ENCODE data around the gene MSANTD7. TPM values are rescaled to one million over a fixed set of nuclear protein-coding genes. Genes with fewer than 3 reads are reported as not detected.
A peak's percentile ranks its signal among the peaks of the same experiment; 100 is the strongest.

MSANTD7 gene
- total RNA-seq (9.5 TPM), polyA plus RNA-seq (ENCODE audit: insufficient read depth, low read depth, low replicate concordance) (2.8 TPM)
- long read RNA-seq, donor 1, full-length matches to known transcripts: 1 of 1 reads
- long read RNA-seq, donor 1, partial matches to known transcripts: 0 of 1 reads
- long read RNA-seq, donor 1, other reads (novel, unspliced or antisense): 0 of 1 reads
- long read RNA-seq, donor 2, full-length matches to known transcripts: 2 of 2 reads
- long read RNA-seq, donor 2, partial matches to known transcripts: 0 of 2 reads
- long read RNA-seq, donor 2, other reads (novel, unspliced or antisense): 0 of 2 reads
- long read RNA-seq, donor 3, full-length matches to known transcripts: 1 of 1 reads
- long read RNA-seq, donor 3, partial matches to known transcripts: 0 of 1 reads
- long read RNA-seq, donor 3, other reads (novel, unspliced or antisense): 0 of 1 reads
- long read RNA-seq, donor 4, full-length matches to known transcripts: 2 of 2 reads
- long read RNA-seq, donor 4, partial matches to known transcripts: 0 of 2 reads
- long read RNA-seq, donor 4, other reads (novel, unspliced or antisense): 0 of 2 reads
- long read RNA-seq, donor 5: 0 reads
- long read RNA-seq, donor 6: 0 reads
- long read RNA-seq, donor 7, full-length matches to known transcripts: 13 of 15 reads
- long read RNA-seq, donor 7, partial matches to known transcripts: 1 of 15 reads
- long read RNA-seq, donor 7, other reads (novel, unspliced or antisense): 1 of 15 reads
- long read RNA-seq, donor 8, full-length matches to known transcripts: 2 of 17 reads
- long read RNA-seq, donor 8, partial matches to known transcripts: 15 of 17 reads
- long read RNA-seq, donor 8, other reads (novel, unspliced or antisense): 0 of 17 reads
- long read RNA-seq, donor 9, full-length matches to known transcripts: 2 of 2 reads
- long read RNA-seq, donor 9, partial matches to known transcripts: 0 of 2 reads
- long read RNA-seq, donor 9, other reads (novel, unspliced or antisense): 0 of 2 reads
- long read RNA-seq, donor 10, full-length matches to known transcripts: 2 of 8 reads
- long read RNA-seq, donor 10, partial matches to known transcripts: 6 of 8 reads
- long read RNA-seq, donor 10, other reads (novel, unspliced or antisense): 0 of 8 reads

- Histone ChIP-seq H3K4me3 (ENCODE audit: low read length in 3 of 3) (peak within 1 kb of the TSS; percentile 87 to 92 (median 91)), H3K9me3 (ENCODE audit: control insufficient read depth in 2 of 3, insufficient read depth in 1 of 3, low read length in 3 of 3) (no peaks in the 10 kb centered on the region), H3K27me3 (ENCODE audit: control insufficient read depth, insufficient read depth, low read length) (no peaks in the 10 kb centered on the region), H3K27ac (ENCODE audit: low read depth in 2 of 2, low read length in 2 of 2) (peak within 1 kb of the TSS; percentile 92 to 97), H3K9ac (ENCODE audit: low read length in 3 of 3) (peak within 1 kb of the TSS; percentile 72 to 94 (median 85)), H3K4me1 (ENCODE audit: control insufficient read depth in 2 of 3, insufficient read depth in 2 of 3, low read depth in 1 of 3, low read length in 3 of 3) (peaks cover 2 to 12% (median 5%) of the 10 kb centered on the region in 3 donors), H3K36me3 (ENCODE audit: control insufficient read depth in 2 of 3, insufficient read depth in 3 of 3, low read length in 3 of 3) (peaks cover 3 to 29% (median 20%) of the 10 kb centered on the region in 3 donors)
- intact Hi-C loops (cut with DNase I): no loop called here
- DNase-seq (peak; percentile 99 to 100 (median 100)), FAIRE-seq (peak; percentile 91)
- TF ChIP-seq CTCF (IDR thresholded peaks at IDR 0.05; ENCODE audit: borderline replicate concordance, extremely low read depth, insufficient read depth): no peak
Observed at GRCh38 chr10:14837757-14838581, at the start of gene MSANTD7, which contains the start of the genes CDNF and HSPA14. TSS of gene MSANTD7 (plus strand) at chr10:14838306. CDS start at chr10:14842285, 3,979 bp downstream. TSS of gene CDNF (minus strand) at chr10:14838037. CDS start at chr10:14837946, 91 bp downstream. TSS of gene HSPA14 (plus strand) at chr10:14838306. CDS start at chr10:14838403, 97 bp downstream.

- H3K4me3 ChIP-seq (ENCODE audit: low read length in 3 of 3): no peak overlapping the region
- H3K9ac ChIP-seq (ENCODE audit: low read length in 3 of 3): no peak overlapping the region
- no peak for TF ChIP-seq CTCF (IDR thresholded peaks at IDR 0.05; ENCODE audit: borderline replicate concordance, extremely low read depth, insufficient read depth)
- H3K4me1 ChIP-seq (ENCODE audit: control insufficient read depth in 2 of 3, insufficient read depth in 2 of 3, low read depth in 1 of 3, low read length in 3 of 3): peaks cover 0 to 4% (median 0%) of the 10 kb centered on the region in 3 donors
- no peaks in the 10 kb centered on the region for H3K27me3 ChIP-seq (ENCODE audit: control insufficient read depth, insufficient read depth, low read length)
- FAIRE-seq (no peak), DNase-seq (no peak)
- no peak overlapping the region for H3K27ac ChIP-seq (ENCODE audit: low read depth in 2 of 2, low read length in 2 of 2)
- no peaks in the 10 kb centered on the region for H3K36me3 ChIP-seq (ENCODE audit: control insufficient read depth in 2 of 3, insufficient read depth in 3 of 3, low read length in 3 of 3)
- intact Hi-C loops (cut with DNase I): no loop called here
- H3K9me3 ChIP-seq (ENCODE audit: control insufficient read depth in 2 of 3, insufficient read depth in 1 of 3, low read length in 3 of 3): no peaks in the 10 kb centered on the region
Observed at GRCh38 chr10:14798636-14799035, 39.5 kb upstream of the MSANTD7 start.

GRCh38 chr10:14800397-14800796, 37.7 kb upstream of the MSANTD7 start:
- no peak for TF ChIP-seq CTCF (IDR thresholded peaks at IDR 0.05; ENCODE audit: borderline replicate concordance, extremely low read depth, insufficient read depth)

More at GRCh38 chr10:14800397-14800796, 37.7 kb upstream of the MSANTD7 start:
- no peak overlapping the region for H3K9ac ChIP-seq (ENCODE audit: low read length in 3 of 3)
- H3K4me1 ChIP-seq (ENCODE audit: control insufficient read depth in 2 of 3, insufficient read depth in 2 of 3, low read depth in 1 of 3, low read length in 3 of 3): peaks cover 0 to 4% (median 0%) of the 10 kb centered on the region in 3 donors
- no peaks in the 10 kb centered on the region for H3K36me3 ChIP-seq (ENCODE audit: control insufficient read depth in 2 of 3, insufficient read depth in 3 of 3, low read length in 3 of 3)
- FAIRE-seq (no peak), DNase-seq (no peak)
- H3K27me3 ChIP-seq (ENCODE audit: control insufficient read depth, insufficient read depth, low read length): no peaks in the 10 kb centered on the region
- intact Hi-C loops (cut with DNase I): no loop called here
- H3K9me3 ChIP-seq (ENCODE audit: control insufficient read depth in 2 of 3, insufficient read depth in 1 of 3, low read length in 3 of 3): no peaks in the 10 kb centered on the region
- H3K4me3 ChIP-seq (ENCODE audit: low read length in 3 of 3): no peak overlapping the region
- H3K27ac ChIP-seq (ENCODE audit: low read depth in 2 of 2, low read length in 2 of 2): no peak overlapping the region

All from kidney (tissue), 22 donors.